KMS-11 (cell line): ENCODE data around the gene PLCB2.

Source experiments
- H2AFZ ChIP-seq: fragments of 200-600 bp; sonication (generic); 2 replicates; pipeline ENCODE4 v1.6.1; 2016; ENCODE audit warnings: antibody characterized with exemption, mixed run types, low read depth
- H3K27ac ChIP-seq: fragments of 200-600 bp; sonication (generic); 2 replicates; pipeline ENCODE4 v1.6.1; 2016; ENCODE audit warnings: mild to moderate bottlenecking, mixed run types
- H3K27me3 ChIP-seq: fragments of 200-600 bp; sonication (generic); 2 replicates; pipeline ENCODE4 v1.6.1; 2017; ENCODE audit warnings: mild to moderate bottlenecking, low read depth, mixed run types, moderate library complexity; ENCODE audit not compliant: insufficient read depth
- H3K36me3 ChIP-seq: fragments of 200-600 bp; sonication (generic); 2 replicates; pipeline ENCODE4 v1.6.1; 2017; ENCODE audit warnings: mild to moderate bottlenecking, mixed run types; ENCODE audit not compliant: insufficient read depth
- H3K4me1 ChIP-seq: fragments of 200-600 bp; sonication (generic); 2 replicates; pipeline ENCODE4 v1.6.1; 2016; ENCODE audit warnings: mild to moderate bottlenecking, low read depth, mixed run types; ENCODE audit not compliant: poor library complexity, severe bottlenecking
- H3K4me2 ChIP-seq: fragments of 200-600 bp; sonication (generic); 2 replicates; pipeline ENCODE4 v1.7.0; 2016; ENCODE audit warnings: mild to moderate bottlenecking, mixed run types
- H3K4me3 ChIP-seq: fragments of 200-600 bp; sonication (generic); IDR thresholded peaks from 2 replicates; pipeline ENCODE4 v1.6.1; 2017; ENCODE audit warnings: low read depth, low read length, mixed read lengths; ENCODE audit not compliant: insufficient read depth
- H3K79me2 ChIP-seq: fragments of 200-600 bp; sonication (generic); 2 replicates; pipeline ENCODE4 v1.6.1; 2016; ENCODE audit warnings: low read depth, mixed run types; ENCODE audit not compliant: insufficient read depth
- H3K9ac ChIP-seq: fragments of 200-600 bp; sonication (generic); 2 replicates; pipeline ENCODE4 v1.6.1; 2016; ENCODE audit warnings: mild to moderate bottlenecking, mixed run types
- H4K20me1 ChIP-seq: fragments of 200-600 bp; sonication (generic); 2 replicates; pipeline ENCODE4 v1.6.1; 2016; ENCODE audit warnings: mild to moderate bottlenecking, mixed run types; ENCODE audit not compliant: insufficient read depth
- CTCF ChIP-seq: fragments of 200-600 bp; sonication (generic); conservative IDR thresholded peaks from 2 replicates; pipeline ENCODE4 v1.6.1; 2017; ENCODE audit warnings: low read depth, mild to moderate bottlenecking, antibody characterized with exemption, low read length, moderate library complexity, mixed read lengths

Gene PLCB2

GRCh38 chr15:40242601-40243000 is 65.1 kb downstream of the PLCB2 start:
- H3K27ac ChIP-seq, result no peak overlapping the region
- no peak for TF ChIP-seq CTCF
- no peaks in the 10 kb centered on the region for H4K20me1 ChIP-seq

GRCh38 chr15:40242213-40242599 is 65.5 kb downstream of the PLCB2 start:
- Histone ChIP-seq H2AFZ (no peak overlapping the region), H3K4me3 (no peak overlapping the region), H3K4me2 (no peak overlapping the region), H4K20me1 (no peaks in the 10 kb centered on the region), H3K4me1 (no peaks in the 10 kb centered on the region), H3K79me2 (no peaks in the 10 kb centered on the region), H3K27ac (no peak overlapping the region), H3K36me3 (no peaks in the 10 kb centered on the region), H3K9ac (no peak overlapping the region), H3K27me3 (no peaks in the 10 kb centered on the region)
- TF ChIP-seq CTCF, result no peak

More at GRCh38 chr15:40242601-40243000, 65.1 kb downstream of the PLCB2 start:
- no peaks in the 10 kb centered on the region for H3K79me2 ChIP-seq
- no peak overlapping the region for H3K4me3 ChIP-seq
- H2AFZ ChIP-seq, result no peak overlapping the region
- no peaks in the 10 kb centered on the region for H3K36me3 ChIP-seq
- H3K4me2 ChIP-seq, result no peak overlapping the region
- no peak overlapping the region for H3K9ac ChIP-seq
- no peaks in the 10 kb centered on the region for H3K27me3 ChIP-seq
- no peaks in the 10 kb centered on the region for H3K4me1 ChIP-seq

- Histone ChIP-seq H3K27ac (no peak overlapping the region), H2AFZ (no peak overlapping the region), H4K20me1 (no peaks in the 10 kb centered on the region), H3K4me1 (no peaks in the 10 kb centered on the region), H3K36me3 (no peaks in the 10 kb centered on the region), H3K79me2 (no peaks in the 10 kb centered on the region), H3K27me3 (no peaks in the 10 kb centered on the region), H3K4me3 (no peak overlapping the region), H3K9ac (no peak overlapping the region), H3K4me2 (no peak overlapping the region)
- no peak for TF ChIP-seq CTCF
Measured at GRCh38 chr15:40241269-40242212, 66.2 kb downstream of the PLCB2 start.

GRCh38 chr15:40240619-40241221 is 67.0 kb downstream of the PLCB2 start:
- Histone ChIP-seq H2AFZ (no peak overlapping the region), H3K27ac (no peak overlapping the region), H3K4me1 (no peaks in the 10 kb centered on the region), H4K20me1 (no peaks in the 10 kb centered on the region), H3K27me3 (no peaks in the 10 kb centered on the region), H3K36me3 (no peaks in the 10 kb centered on the region), H3K79me2 (no peaks in the 10 kb centered on the region), H3K4me3 (no peak overlapping the region), H3K4me2 (no peak overlapping the region), H3K9ac (no peak overlapping the region)
- TF ChIP-seq CTCF, result no peak
